ENCODE data around the gene NR2F1-AS1. TPM values are rescaled to one million over a fixed set of nuclear protein-coding genes. Genes with fewer than 3 reads are reported as not detected.

The NR2F1-AS1 gene
- total and polyA plus RNA-seq, 2 of the 4 experiments (the other 2 are of a cell fraction), result 12.5 to 12.8 TPM

DNA sequence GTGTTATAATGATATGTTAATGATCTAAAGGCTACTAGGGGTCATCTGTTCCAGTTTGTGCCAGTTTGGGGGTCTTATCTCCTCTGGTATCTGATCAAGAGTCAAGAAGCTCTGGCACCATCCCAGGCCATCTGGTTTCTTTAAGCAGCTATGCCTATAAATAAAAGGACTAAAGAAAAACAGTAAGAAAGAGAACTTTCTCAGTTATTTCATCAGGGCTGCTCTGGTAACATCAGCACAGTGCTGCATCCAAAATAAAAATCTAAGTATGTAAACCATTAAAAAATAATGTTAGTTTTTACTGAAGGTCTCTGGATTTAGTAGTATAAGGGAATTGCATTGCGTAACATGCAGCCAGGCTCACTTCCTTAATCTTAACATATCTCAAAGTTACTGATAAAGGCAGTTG, 185.0 kb downstream of the NR2F1-AS1 start:
- H2BK5ac ChIP-seq (ENCODE audit: low read depth, low read length, poor library complexity, severe bottlenecking), result no peak overlapping the region
- no peak overlapping the region for H3K14ac ChIP-seq (replicated peaks; ENCODE audit: low read depth, low read length)
- no peak overlapping the region for H3K18ac ChIP-seq (ENCODE audit: low read depth, low read length)
- H3K79me1 ChIP-seq (ENCODE audit: low read depth in 1 of 2, low read length in 2 of 2), result no peaks in the 10 kb centered on the region
- no peak overlapping the region for H3K9ac ChIP-seq (ENCODE audit: low read depth, low read length)
- H3K9me3 ChIP-seq (ENCODE audit: control insufficient read depth, insufficient read depth, low read length), result no peaks in the 10 kb centered on the region
- H3K4me2 ChIP-seq (ENCODE audit: low read depth, low read length), result no peak overlapping the region
- no peak overlapping the region; the same call in 1 of the 2 replicates for H4K5ac ChIP-seq (ENCODE audit: low read depth, low read length)
- no peak overlapping the region for H2AK9ac ChIP-seq (replicated peaks; ENCODE audit: low read depth, low read length, poor library complexity)
- ATAC-seq (ENCODE audit: low read depth) (peak; percentile 62), DNase-seq (peak; percentile 34)
- H3K56ac ChIP-seq (ENCODE audit: extremely low read depth, insufficient read depth, low read length), result no peak overlapping the region
- in situ Hi-C loops (cut with MboI; ENCODE audit: low sequenced_read_pairs), result no loop called here
- H2AK5ac ChIP-seq (ENCODE audit: low read depth, low read length), result no peak overlapping the region
- H2AFZ ChIP-seq (replicated peaks; ENCODE audit: low read length, poor library complexity), result no peak overlapping the region
- no peak overlapping the region for H3K4ac ChIP-seq (ENCODE audit: low read depth, low read length)
- H4K91ac ChIP-seq (ENCODE audit: insufficient read depth, low read depth, low read length), result no peak overlapping the region
- no peaks in the 10 kb centered on the region for H4K20me1 ChIP-seq (ENCODE audit: insufficient read depth, low read length)
- no CpG with 5 or more reads among the region's 1 CpG for WGBS, 2 experiments (ENCODE audit: extremely low coverage in 2 of 2, insufficient read length in 1 of 2)
- H2BK120ac ChIP-seq (ENCODE audit: low read depth, low read length), result no peak overlapping the region
- POLR2A ChIA-PET (ENCODE audit: unreplicated experiment), result no interaction called here
- intact Hi-C loops (cut with micrococcal nuclease), result no loop called here
- no peaks in the 10 kb centered on the region for H3K36me3 ChIP-seq (ENCODE audit: control insufficient read depth, insufficient read depth, low read length)
- no peak overlapping the region for H3K4me3 ChIP-seq (ENCODE audit: insufficient read depth, low read depth, low read length)
- no peak overlapping the region for H2BK15ac ChIP-seq (ENCODE audit: low read depth, low read length)
- H4K8ac ChIP-seq (ENCODE audit: low read depth in 2 of 2, low read length in 2 of 2), result no peak overlapping the region
- BruUV-seq (replicated peaks), result no TSS peak
- CTCF ChIA-PET, result no interaction called here
- no peak overlapping the region; the same call in 1 of the 2 replicates for H3K27ac ChIP-seq (ENCODE audit: insufficient read depth, low read length)
- no peak overlapping the region for H2BK20ac ChIP-seq (ENCODE audit: low read depth, low read length)
- H3K9me1 ChIP-seq (ENCODE audit: insufficient read depth, low read length), result no peaks in the 10 kb centered on the region
- TF ChIP-seq CEBPB (IDR thresholded peaks at IDR 0.05; ENCODE audit: low read depth, low read length), result peak; percentile 95
- TF ChIP-seq, protein P1, sequence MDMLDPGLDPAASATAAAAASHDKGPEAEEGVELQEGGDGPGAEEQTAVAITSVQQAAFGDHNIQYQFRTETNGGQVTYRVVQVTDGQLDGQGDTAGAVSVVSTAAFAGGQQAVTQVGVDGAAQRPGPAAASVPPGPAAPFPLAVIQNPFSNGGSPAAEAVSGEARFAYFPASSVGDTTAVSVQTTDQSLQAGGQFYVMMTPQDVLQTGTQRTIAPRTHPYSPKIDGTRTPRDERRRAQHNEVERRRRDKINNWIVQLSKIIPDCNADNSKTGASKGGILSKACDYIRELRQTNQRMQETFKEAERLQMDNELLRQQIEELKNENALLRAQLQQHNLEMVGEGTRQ (IDR thresholded peaks at IDR 0.05; ENCODE audit: low read depth, low read length), result no peak
- no peak overlapping the region for H3K23ac ChIP-seq (ENCODE audit: low read depth, low read length)
- H3K4me1 ChIP-seq (ENCODE audit: control insufficient read depth, insufficient read depth, low read length), result no peaks in the 10 kb centered on the region; the same call in 1 of the 2 replicates
- dilution Hi-C loops (cut with HindIII; ENCODE audit: low sequenced_read_pairs, unreplicated experiment), result no loop called here
- no peaks in the 10 kb centered on the region for H3K27me3 ChIP-seq (ENCODE audit: control insufficient read depth, insufficient read depth, low read length)

Measured in IMR-90 (cell line).